ENCODE measurements around the gene POLA2.

POLA2 gene

DNA sequence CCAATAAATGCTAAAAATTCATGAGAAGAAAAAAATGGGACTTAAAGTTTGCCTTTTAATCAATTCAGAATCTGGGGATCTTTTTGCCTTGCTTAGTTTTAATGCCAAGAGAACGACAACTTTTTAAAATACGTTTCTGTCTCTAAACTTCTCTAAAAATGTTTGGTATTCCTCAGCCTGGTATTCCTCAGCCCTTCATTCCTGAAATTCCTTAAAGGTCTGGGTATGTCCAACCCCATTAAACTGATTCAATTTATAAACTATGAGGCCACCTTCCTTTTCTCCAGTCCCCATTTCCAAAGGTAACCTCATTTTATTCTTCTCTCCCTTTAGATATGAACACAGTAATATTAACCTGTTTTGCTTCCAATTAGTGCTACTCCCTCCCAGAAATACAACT, 16.6 kb downstream of the POLA2 start:
- TF ChIP-seq SNAI2 (CRISPR knock-in tag; IDR thresholded peaks at IDR 0.05) (no peak), ARNTL (CRISPR knock-in tag; IDR thresholded peaks at IDR 0.05; ENCODE audit: borderline replicate concordance, low read depth) (no peak), ZC3H10 (CRISPR knock-in tag; IDR thresholded peaks at IDR 0.05) (no peak), TSHZ2 (CRISPR knock-in tag; IDR thresholded peaks at IDR 0.05) (no peak), RARB (CRISPR knock-in tag; IDR thresholded peaks at IDR 0.05) (no peak), ISL1 (CRISPR knock-in tag; IDR thresholded peaks at IDR 0.05) (peak; percentile 68), ZNF565 (CRISPR knock-in tag; conservative IDR thresholded peaks at IDR 0.05; ENCODE audit: low read depth) (no peak), PATZ1 (CRISPR knock-in tag; IDR thresholded peaks at IDR 0.05; ENCODE audit: borderline replicate concordance) (0 out of 2 replicates have a peak, but pooled peaks have one; percentile 12), POU6F1 (CRISPR knock-in tag; IDR thresholded peaks at IDR 0.05; ENCODE audit: borderline replicate concordance, low read depth) (no peak), CSDC2 (CRISPR knock-in tag; IDR thresholded peaks at IDR 0.05) (no peak; the same call in 1 of the 2 replicates), OSR1 (CRISPR knock-in tag; IDR thresholded peaks at IDR 0.05) (no peak), ZNF8 (CRISPR knock-in tag; IDR thresholded peaks at IDR 0.05) (no peak)
- TF ChIP-seq, protein P1, sequence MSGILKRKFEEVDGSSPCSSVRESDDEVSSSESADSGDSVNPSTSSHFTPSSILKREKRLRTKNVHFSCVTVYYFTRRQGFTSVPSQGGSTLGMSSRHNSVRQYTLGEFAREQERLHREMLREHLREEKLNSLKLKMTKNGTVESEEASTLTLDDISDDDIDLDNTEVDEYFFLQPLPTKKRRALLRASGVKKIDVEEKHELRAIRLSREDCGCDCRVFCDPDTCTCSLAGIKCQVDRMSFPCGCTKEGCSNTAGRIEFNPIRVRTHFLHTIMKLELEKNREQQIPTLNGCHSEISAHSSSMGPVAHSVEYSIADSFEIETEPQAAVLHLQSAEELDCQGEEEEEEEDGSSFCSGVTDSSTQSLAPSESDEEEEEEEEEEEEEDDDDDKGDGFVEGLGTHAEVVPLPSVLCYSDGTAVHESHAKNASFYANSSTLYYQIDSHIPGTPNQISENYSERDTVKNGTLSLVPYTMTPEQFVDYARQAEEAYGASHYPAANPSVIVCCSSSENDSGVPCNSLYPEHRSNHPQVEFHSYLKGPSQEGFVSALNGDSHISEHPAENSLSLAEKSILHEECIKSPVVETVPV (CRISPR knock-in tag; IDR thresholded peaks at IDR 0.05): peak; percentile 26; the same call in 1 of the 2 replicates
- ATAC-seq: peak; percentile 56

GRCh38 chr11:65279279-65279678, 17.5 kb downstream of the POLA2 start:
- TF ChIP-seq RARB (CRISPR knock-in tag; IDR thresholded peaks at IDR 0.05) (no peak), BACH2 (CRISPR knock-in tag; IDR thresholded peaks at IDR 0.05; ENCODE audit: borderline replicate concordance) (no peak), POU6F1 (CRISPR knock-in tag; IDR thresholded peaks at IDR 0.05; ENCODE audit: borderline replicate concordance, low read depth) (no peak), ZNF70 (CRISPR knock-in tag; IDR thresholded peaks at IDR 0.05) (no peak), TOX (CRISPR knock-in tag; IDR thresholded peaks at IDR 0.05; ENCODE audit: borderline replicate concordance) (no peak), ZC3H10 (CRISPR knock-in tag; IDR thresholded peaks at IDR 0.05) (no peak), ZNF8 (CRISPR knock-in tag; IDR thresholded peaks at IDR 0.05) (no peak), TCF4 (CRISPR knock-in tag; IDR thresholded peaks at IDR 0.05; ENCODE audit: borderline replicate concordance) (no peak), ZFP30 (CRISPR knock-in tag; IDR thresholded peaks at IDR 0.05) (no peak), ISL1 (CRISPR knock-in tag; IDR thresholded peaks at IDR 0.05) (no peak), ZFP3 (CRISPR knock-in tag; IDR thresholded peaks at IDR 0.05) (no peak), ESRRG (CRISPR knock-in tag; IDR thresholded peaks at IDR 0.05) (no peak), GLIS3 (CRISPR knock-in tag; IDR thresholded peaks at IDR 0.05) (no peak)

More at GRCh38 chr11:65279279-65279678, 17.5 kb downstream of the POLA2 start:
- ATAC-seq: no peak

Data from SK-N-SH treated with all-trans-retinoic acid at 6 μM for 48 hours (cell line).